ENCODE measurements around the gene CARD9.

CARD9 gene

GRCh38 chr9:136318776-136319241, 54.7 kb downstream of the CARD9 start:
- no peak for DNase-seq

- DNase-seq, result no peak
These were observed 55.2 kb downstream of the CARD9 start for GRCh38 chr9:136318111-136318775.

DNA sequence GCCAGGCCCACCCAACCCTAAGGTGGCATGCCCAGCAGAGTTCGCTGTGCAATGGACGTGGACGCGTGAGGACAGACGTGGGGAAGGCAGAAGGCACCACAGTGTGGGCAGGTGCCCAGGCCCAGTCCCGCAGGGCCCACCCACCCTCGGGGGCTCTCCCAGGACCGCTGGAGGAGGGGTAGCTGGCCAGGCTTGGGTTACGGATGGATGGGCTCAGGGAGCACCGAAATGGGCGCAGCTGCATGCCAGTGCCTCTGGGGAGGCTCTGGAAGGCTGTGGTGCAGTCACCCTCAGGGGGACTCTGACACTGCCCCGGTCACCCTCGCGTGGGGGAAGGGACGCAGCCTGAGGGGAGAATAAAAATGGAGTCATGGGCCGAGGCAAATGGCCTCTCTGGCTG, 55.8 kb downstream of the CARD9 start:
- DNase-seq, result no peak

- DNase-seq, result no peak
These were observed 56.4 kb downstream of the CARD9 start for GRCh38 chr9:136316896-136317676.

DNA sequence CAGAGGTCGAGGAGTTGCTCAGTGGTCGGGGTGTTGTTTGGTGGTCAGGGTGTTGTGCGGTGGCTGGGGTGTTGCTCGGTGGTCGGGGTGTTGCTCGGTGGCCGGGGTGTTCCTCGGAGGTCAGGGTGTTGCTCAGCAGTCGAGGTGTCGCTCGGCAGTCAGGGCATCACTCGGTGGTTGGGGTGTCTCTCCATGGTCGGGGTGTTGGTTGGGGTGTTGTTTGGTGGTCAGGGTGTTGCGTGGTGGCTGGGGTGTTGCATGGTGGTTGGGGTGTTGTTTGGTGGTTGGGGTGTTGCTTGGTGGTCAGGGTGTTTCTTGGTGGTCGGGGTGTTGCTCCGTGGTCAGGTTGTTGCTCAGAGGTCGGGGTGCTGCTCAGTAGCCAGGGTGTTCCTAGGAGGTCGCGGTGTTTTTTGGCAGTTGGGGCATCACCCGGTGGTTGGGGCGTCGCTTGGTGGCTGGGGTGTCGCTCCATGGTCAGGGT, 57.2 kb downstream of the CARD9 start:
- no peak for DNase-seq

- no peak for DNase-seq
These were observed 58.5 kb downstream of the CARD9 start for GRCh38 chr9:136314944-136315343.

DNA sequence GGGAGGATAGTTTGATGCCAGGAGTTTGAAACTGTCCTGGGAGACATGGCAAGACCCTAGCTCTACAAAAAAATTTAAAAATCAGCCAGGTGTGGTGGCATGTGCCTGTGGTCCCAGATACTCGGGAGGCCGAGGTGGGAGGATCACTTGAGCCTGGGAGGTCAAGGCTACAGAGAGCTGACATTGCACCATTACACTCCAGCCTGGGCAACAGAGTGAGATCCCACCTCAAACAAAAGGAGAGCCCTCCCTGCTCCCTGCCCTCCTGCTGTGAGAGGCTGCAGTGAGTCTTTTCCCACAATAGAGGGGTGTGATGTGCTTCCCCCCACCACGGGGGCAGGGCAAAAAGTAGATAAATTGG, 59.4 kb downstream of the CARD9 start:
- DNase-seq, result no peak

All from activated CD8-positive, alpha-beta memory T cell treated with anti-CD3 and anti-CD28 coated beads, Interleukin-2, amount 50 U/mL, for 4 hours (primary cell).